ENCODE measurements around the gene OGFR. TPM values are rescaled to one million over a fixed set of nuclear protein-coding genes. Genes with fewer than 3 reads are reported as not detected.

Gene OGFR
- total and polyA plus RNA-seq, 2 donors (not counting 3 experiments of a cell fraction or from before 2014, with no cell fraction given): 30.8 to 44.0 TPM

DNA sequence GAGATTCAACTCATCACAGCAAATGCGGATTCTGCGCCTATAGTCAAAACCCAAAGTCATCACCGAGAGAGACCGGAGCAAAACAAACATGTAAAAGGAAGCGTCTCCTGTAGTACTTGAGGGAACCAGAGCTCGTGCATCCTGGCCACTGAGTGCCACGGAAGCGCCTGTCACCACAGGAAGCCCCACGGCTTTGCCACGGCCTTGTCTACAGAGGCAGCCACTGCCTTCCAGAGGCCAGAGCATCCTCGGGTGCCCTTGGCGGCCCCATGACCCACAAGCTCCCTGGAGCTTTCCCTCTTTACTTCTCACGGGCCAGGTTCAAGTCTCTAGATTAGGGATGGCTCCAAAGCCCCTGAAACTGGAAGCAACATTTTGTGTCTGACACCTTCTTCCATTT, 49.5 kb downstream of the OGFR start:
- Histone ChIP-seq H4K20me1 (replicated peaks; ENCODE audit: control insufficient read depth, extremely low read depth, insufficient read depth, low read length) (no peaks in the 10 kb centered on the region), H2AFZ (ENCODE audit: low read depth, low read length) (no peak overlapping the region), H3K79me2 (ENCODE audit: control insufficient read depth, insufficient read depth, low read length) (peaks cover 2% of the 10 kb centered on the region), H3K9me3 (replicated peaks; ENCODE audit: control insufficient read depth, insufficient read depth, low read length) (no peaks in the 10 kb centered on the region), H3K27ac (ENCODE audit: insufficient read depth, low read depth, low read length) (no peak overlapping the region), H3K9me1 (replicated peaks; ENCODE audit: control insufficient read depth, extremely low read depth, insufficient read depth, low read length) (no peaks in the 10 kb centered on the region), H3K4me2 (ENCODE audit: insufficient read depth, low read length) (no peak overlapping the region), H3K4me1 (ENCODE audit: control insufficient read depth, extremely low read depth, insufficient read depth, low read length) (no peaks in the 10 kb centered on the region), H3K36me3 (ENCODE audit: control insufficient read depth in 2 of 2, extremely low read depth in 1 of 2, insufficient read depth in 2 of 2, low read length in 2 of 2) (peaks cover 3 to 12% of the 10 kb centered on the region in 2 experiments), H3K4me3 (replicated peaks in 1 of 3; ENCODE audit: insufficient read depth in 1 of 3, low read depth in 1 of 3, low read length in 3 of 3) (no peak overlapping the region), H3K27me3 (ENCODE audit: control insufficient read depth in 2 of 2, insufficient read depth in 2 of 2, low read length in 2 of 2) (no peaks in the 10 kb centered on the region), H3K9ac (replicated peaks; ENCODE audit: extremely low read depth, insufficient read depth, low read length) (no peak overlapping the region)
- POLR2A ChIA-PET: no interaction called here
- FAIRE-seq: no peak
- TF ChIP-seq MYC (IDR thresholded peaks at IDR 0.05; ENCODE audit: low read depth, low read length) (no peak), FOS (IDR thresholded peaks at IDR 0.05; ENCODE audit: borderline replicate concordance, insufficient read depth, low read length) (no peak), POLR2AphosphoS5 (IDR thresholded peaks at IDR 0.05; ENCODE audit: insufficient read depth, low read depth, low read length) (no peak), GATA2 (IDR thresholded peaks at IDR 0.05; ENCODE audit: insufficient read depth, insufficient read length, low read depth, low read length) (no peak), POLR2A (IDR thresholded peaks at IDR 0.05; ENCODE audit: low read depth, low read length) (no peak), EZH2 (IDR thresholded peaks at IDR 0.05; ENCODE audit: borderline replicate concordance, low read depth, low read length, severe bottlenecking) (no peak), JUN (IDR thresholded peaks at IDR 0.05; ENCODE audit: borderline replicate concordance, insufficient read depth, insufficient read length, low read depth) (no peak)
- TF ChIP-seq, protein P1, sequence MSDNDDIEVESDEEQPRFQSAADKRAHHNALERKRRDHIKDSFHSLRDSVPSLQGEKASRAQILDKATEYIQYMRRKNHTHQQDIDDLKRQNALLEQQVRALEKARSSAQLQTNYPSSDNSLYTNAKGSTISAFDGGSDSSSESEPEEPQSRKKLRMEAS (IDR thresholded peaks at IDR 0.05; ENCODE audit: insufficient read depth, insufficient read length): no peak
- TF ChIP-seq, protein P2, sequence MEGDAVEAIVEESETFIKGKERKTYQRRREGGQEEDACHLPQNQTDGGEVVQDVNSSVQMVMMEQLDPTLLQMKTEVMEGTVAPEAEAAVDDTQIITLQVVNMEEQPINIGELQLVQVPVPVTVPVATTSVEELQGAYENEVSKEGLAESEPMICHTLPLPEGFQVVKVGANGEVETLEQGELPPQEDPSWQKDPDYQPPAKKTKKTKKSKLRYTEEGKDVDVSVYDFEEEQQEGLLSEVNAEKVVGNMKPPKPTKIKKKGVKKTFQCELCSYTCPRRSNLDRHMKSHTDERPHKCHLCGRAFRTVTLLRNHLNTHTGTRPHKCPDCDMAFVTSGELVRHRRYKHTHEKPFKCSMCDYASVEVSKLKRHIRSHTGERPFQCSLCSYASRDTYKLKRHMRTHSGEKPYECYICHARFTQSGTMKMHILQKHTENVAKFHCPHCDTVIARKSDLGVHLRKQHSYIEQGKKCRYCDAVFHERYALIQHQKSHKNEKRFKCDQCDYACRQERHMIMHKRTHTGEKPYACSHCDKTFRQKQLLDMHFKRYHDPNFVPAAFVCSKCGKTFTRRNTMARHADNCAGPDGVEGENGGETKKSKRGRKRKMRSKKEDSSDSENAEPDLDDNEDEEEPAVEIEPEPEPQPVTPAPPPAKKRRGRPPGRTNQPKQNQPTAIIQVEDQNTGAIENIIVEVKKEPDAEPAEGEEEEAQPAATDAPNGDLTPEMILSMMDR (IDR thresholded peaks at IDR 0.05; ENCODE audit: extremely low read depth in 1 of 2, insufficient read depth in 1 of 2, low read depth in 1 of 2, low read length in 2 of 2): no peak
- CTCF ChIA-PET: no interaction called here
- dilution Hi-C loops (cut with MboI; ENCODE audit: extremely low pct_ligation_motif_present, low sequenced_read_pairs): no loop called here
- no TSS peak for BruUV-seq (replicated peaks)
- intact Hi-C loops (cut with micrococcal nuclease): no loop called here
- DNase-seq (ENCODE audit: low read depth, low spot score): no peak
